AML-193 (cell line): ENCODE data around the gene CNDP1.

Experiments
- DNase-seq, 2 experiments: peaks; one replicate each; lab custom pipeline; 2025; lab: John Stamatoyannopoulos, UW

The CNDP1 gene

DNA sequence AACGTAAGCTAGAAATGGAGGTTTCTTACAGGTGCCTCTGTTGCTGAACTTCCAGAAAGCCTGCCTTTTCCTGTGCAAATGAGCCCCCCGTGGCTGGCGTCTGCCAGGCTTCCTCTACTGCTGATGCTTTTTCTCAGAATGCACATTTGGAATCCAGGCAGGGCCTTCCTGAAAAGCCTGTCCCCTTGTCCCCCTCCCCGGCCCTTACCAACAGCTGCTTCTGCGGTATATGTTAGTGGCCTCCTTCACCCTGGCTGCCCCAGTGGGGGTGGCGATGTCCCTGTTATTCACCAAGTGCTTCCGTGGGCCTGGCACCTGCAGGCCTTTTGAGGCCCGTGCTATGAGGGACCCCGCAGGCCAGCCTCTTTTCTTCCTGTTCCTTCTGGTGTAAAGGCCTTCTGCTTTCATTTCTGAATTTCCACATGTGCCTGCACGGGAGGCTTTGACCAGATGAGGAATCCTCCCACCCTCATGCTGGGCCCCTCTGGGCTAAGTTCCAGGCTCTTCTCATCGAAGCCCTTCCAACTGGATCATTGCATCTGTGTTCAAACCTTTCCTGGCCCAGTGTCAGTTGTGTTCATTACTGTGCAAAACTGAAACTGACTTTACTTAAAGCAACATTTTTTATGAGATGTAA is 27.7 kb upstream of the CNDP1 start:
- no peak for DNase-seq

DNA sequence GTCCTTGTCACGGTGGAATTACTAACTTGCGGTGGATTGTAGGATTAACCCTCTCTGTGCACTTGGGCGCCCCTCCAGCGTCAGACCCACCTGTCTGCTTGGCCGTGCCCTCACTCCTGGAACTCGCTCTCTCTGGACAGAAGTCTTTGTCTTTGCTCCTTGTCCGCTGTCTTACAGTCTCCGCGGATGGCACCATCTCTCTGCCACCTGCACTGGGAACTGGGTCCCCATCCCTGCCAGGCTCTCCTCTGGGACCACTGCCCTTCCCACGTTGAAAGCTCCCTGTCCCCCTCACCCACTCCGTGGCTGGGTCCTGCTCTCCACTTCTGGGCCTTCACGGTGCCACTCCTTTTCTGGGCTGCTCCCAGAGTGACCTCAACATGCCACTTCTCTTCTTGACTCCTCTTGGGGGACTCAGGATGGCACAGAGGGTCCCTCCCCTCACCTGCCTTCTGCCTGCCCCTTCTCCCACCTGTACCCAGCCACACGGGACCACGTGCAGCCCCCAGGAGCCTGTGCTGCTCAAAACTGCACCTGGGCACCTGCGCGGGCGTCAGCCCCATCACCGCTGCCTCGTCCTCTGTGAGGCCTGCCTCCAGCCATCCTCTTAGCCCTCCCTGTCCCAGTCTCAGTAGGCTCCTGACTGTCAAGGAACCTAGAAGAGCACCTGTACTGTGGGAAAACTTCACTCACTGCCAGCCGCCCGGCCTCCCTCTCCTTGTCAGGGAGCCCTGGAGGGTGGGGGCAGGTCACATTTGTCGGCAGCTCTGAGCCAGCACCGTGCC is 27.0 kb upstream of the CNDP1 start:
- no peak for DNase-seq

DNA sequence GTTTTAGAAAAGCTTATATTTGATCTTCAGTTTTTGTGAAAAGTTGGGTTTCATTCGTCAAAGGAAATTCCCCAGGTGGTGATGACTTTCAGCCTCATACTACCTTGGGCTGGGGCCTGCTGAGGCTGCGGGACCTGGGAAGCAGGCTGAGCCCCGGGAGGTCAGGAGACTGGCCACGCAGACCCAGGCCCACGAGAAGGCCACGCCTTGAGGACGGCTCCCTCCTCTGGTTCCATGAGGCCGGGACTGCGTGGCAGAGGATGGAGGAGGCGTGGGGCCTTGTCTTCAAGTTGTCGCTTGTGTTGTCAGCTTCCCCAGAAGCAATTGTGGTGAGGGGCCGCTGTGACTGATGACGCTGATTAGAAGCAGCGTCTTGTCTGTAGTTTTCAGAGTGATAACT is 26.4 kb upstream of the CNDP1 start:
- no peak for DNase-seq

DNA sequence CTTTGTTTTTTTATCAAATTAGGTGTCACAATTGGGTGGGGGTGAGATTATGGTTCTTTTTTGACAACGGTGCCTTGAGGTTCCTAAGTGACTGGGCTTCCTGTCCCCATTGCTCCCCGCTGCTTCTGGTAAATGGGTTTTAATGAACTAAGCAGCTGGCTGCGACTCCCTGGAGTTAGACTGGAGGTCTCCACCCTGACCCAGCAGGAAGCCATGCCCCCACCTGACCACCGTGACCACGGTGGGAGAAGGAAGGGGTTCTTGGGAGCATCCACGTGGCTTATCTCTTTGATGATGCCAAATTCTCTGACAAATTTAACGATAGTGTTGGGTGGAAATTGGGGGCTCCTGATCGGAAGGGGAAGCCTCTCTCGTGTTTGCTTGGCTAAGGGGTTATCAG is 25.9 kb upstream of the CNDP1 start:
- DNase-seq = no peak

DNA sequence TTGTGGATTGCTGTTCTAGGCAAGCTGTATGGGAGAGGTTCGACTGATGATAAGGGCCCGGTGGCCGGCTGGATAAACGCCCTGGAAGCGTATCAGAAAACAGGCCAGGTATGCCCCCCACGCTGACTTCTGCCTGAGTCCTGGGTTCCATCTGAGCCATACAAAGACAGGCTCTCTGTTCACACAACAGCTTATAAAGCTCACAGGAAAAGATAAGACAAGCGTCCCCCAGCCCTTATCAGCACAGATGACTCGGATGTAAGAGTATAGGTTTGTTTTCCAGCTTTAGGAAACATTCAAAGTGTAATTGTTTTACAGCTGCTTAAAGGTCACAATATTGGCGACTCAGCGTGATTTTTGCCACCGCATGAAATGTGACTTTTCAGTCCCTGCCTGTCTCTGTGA is 25.5 kb upstream of the CNDP1 start:
- DNase-seq = no peak

DNA sequence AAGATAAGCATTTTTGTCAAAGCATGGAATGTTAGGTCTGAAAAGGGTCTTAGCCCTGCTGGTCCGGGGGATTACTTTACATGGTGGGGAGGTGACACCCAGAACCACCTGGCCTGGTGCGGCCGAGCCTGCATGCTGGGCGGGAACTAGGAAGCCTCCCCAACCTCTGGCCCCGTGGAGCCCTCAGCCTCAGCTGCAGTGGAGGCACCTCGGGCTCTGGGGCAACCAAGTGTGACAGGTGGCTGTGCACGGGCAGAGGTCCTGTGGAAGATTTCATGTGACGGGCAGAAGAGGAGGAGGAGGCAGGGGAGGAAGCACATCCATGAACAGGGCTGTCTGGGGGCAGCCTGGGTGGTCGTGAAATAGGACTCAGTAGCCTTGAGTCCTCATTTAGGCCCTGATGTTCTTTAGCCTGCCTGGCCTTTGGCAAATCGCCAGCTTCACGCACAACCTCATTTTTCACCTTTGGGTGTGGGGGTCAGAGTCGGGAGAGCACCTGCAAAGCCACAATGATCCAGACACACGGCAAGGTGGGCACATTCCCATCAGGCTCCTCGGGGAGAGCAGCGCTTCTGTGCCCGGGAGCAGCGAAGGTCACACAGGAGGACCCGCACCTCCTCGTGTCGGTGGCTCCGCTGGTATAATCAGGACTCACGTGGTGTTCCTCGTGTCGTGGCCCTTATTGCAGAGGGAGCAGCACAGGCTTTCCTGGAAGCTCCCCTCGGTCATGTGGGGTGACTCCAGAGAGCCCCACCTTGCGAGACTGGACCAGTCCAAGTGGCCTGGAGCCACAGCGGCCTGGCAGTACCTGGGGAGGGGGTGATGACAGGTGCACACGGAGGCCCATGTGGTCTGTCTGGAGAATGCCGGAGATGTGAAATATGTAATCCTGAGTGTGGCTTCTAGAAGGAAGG is 24.2 kb upstream of the CNDP1 start:
- DNase-seq = no peak

DNA sequence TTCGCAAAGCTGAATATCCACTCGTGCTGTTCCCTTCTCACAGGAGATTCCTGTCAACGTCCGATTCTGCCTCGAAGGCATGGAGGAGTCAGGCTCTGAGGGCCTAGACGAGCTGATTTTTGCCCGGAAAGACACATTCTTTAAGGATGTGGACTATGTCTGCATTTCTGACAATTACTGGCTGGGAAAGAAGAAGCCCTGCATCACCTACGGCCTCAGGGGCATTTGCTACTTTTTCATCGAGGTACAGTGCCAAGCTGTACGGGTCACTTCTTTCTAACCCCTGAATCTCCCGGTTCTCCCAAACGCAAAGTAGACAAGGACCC is 23.6 kb upstream of the CNDP1 start:
- no peak for DNase-seq

DNA sequence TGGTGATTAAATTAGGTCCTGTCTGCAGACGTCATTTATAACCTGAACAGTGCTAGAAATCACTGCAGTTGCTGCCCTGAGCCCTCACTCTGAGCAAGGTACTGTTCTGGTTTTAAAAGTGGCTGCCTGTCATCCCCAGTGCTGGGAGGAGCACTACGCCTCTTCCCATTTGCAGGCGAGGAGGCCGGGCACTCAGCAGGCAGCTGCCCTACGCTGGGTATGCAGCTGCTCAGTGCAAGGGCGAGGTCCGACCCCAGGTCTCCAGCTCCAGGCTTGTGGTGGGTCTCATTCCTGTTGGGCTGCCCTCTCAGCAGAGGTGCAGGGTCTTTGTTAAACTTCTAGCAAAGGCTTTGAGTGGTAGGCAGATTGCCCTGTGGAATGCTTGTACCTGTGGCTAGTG is 22.5 kb upstream of the CNDP1 start:
- no peak for DNase-seq

DNA sequence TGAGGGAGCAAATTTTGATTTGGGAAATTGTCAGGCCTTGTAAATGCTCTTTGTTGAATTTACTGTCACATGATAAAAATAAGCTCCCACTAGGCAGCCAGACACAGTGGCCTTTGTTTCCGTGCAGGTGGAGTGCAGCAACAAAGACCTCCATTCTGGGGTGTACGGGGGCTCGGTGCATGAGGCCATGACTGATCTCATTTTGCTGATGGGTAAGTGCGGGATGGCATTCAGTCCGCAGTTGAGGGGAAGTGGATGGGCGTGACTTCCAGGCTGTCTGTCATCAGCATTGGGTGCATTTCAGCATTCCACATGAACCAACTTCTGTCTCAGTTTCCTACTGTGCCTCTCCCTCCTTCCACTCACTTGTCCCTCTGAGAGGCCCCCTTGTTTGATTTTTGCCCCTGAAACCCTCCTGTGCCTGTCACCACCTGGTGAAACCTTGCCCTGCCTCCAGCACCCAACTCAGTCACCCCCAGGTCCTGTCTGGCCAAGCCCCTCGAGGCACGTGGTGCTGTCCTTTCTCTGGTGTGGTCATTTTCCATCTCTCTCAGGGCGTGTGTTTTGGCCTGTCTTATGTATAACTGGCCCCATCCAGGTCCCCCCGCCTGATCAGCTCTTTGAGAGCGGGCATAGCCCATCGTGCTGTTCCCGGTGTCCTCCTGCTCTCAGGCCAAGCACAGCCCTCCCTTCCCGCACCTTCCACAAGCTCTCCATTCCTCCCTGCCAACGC is 21.8 kb upstream of the CNDP1 start:
- DNase-seq = no peak

DNA sequence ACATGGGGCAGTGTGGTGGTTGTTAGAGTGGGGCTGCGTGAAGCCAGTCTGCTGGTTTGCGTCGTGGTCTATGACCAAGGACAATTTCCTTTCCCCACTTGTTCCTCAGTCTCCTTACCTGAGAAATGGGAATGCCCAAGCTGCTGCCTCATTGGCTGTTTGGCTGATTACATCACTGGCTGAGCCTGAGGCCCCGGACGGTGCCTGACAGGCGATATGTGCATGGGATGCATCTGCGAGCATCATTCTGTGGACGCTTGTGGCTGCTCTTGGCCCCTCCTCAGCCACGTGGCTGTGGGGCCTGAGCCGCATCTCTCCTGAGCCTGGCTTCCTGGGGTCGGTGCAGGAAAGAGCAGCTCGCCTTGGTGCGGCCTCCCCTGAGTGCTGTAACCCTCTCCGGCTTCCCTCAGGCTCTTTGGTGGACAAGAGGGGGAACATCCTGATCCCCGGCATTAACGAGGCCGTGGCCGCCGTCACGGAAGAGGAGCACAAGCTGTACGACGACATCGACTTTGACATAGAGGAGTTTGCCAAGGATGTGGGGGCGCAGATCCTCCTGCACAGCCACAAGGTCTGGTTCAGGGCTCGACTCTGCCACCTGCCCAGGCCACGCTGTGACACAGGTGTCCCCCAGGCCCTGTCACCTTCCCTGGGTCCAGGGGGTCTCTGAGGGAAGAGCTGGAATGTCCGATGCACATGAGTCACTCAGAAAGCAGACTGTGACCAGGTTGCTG is 21.0 kb upstream of the CNDP1 start:
- no peak for DNase-seq

DNA sequence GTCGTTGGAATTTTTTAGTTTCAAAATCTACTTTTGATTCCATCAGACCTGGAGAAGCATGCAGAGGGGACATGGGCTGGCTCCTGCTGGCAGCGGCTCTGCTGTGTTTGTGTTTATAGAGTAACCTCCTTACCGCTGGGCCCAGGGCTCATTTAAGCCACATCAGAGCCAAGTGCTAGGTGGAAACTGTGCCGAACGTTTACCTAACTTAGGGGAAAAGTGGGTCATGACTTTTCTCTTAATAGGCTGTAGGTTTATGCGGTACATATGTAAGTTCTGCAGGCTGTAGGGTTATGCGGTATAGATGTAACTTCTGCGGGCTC is 20.5 kb upstream of the CNDP1 start:
- DNase-seq = no peak

DNA sequence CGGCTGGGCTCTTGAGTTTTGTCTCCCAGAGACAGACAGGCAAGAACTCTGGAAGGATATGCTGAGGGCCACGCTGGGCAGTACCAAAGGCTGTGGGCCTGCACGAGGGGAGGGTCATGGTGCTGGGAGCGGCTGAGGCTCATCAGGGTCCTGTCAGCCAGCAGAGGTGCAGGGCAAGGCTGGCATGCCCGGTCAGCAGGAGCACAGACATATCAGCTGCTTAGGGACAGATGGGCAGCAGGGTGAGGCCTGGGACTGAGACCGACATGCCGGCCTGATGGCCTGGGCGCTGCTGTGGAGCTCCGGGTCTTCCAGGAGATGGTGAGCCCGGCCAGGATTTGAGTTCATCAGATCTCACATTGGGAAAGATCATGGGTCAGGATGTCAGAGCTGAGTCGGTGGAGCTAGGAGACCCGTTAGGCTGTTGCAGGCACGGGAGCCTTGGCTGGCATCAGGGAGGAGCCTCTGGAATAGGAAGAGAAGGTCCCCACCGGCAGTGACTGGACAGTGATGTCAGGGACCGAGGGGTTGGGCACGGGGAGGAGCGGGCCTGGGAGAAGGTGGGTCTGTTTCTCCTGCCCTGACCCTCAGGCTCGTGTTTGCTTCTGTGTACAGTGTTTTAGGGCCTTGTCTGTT is 19.3 kb upstream of the CNDP1 start:
- DNase-seq = no peak

DNA sequence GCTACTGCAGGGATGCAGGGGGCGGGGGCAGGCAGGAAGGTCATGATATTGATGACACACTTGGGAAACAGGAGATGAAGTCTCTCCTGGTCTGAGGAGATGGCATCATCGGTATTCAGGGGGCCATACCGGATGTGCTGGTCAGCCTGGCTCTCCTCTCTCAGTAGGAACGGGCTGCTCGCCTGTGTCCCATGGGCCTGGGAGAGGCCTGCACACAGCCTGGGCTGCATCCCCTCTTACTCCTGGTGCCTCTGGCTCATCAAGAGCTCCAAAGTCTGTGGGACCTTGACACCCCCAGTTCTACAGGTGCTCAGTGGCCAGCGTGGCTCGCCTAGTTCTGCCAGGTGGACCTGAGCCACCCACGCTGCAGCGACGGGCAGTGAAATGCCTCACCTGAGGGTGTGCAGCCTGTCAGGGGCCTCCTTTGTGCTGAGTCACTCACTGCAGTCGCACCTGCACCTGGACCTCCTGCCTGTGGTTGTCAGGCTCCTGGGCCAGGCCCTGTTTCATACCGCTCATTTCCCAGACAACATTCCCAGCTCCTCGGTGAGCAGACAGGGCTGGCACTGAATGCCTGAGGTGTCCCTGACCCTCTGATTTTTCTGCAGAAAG is 18.6 kb upstream of the CNDP1 start:
- DNase-seq = no peak

DNA sequence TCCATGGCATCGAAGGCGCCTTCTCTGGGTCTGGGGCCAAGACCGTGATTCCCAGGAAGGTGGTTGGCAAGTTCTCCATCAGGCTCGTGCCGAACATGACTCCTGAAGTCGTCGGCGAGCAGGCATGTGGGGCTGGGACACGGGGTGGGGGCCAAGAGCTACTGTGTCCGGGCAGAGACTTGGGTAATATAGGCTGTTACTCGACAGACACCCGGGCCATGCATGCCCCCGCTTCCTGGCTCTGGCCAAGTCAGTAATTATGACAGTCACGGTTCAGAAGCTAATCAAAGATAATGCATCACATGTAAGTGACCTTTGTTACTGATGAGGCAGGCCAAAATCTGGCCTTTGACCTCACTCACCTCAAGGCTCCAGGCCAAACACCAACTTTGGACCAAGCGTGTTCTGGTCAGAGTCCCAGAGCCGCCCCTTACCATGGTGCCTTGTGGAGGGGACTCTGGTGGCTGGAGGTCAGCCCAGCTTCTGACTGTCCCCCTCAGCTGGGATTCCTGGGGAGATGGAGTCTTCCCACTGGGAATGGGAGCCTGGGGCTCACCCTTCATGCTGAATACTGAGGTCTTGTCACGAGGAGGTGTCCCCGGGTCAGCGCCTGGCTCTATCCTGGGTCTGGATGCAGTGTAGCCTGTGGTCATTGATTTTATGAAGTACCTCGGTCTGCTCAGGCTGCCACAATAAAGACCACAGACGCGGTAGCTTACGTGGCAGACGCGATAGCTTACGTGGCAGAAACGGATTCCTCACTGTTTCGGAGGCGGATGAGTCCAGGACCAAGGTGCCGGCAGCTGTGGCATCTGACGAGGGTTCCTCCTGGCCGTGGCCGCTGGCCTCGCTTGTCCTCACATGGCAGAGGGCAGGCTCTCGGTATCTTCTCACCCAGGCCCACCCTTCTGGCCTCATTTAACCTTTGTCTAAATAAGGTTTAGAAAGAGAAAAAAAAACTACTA is 17.7 kb upstream of the CNDP1 start:
- no peak for DNase-seq

DNA sequence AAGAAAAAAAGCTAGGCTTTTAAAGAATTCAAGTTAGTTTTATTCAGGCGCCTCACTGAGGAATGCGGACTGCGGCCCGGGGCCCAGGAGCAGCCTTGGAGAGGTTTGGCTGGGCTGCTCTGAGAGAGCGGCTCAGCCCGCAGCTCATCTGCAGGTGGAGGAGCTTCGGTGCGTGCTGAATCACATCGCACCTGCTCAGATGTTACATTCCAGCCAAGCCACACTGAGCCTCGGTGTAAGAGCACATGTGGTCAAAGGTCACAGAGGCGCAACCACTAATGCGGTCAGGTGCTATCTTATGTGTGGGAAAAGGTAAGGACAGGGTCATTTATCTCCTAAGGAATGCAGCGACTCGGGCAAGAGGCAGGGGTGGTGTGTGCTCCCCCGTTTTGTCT is 17.1 kb upstream of the CNDP1 start:
- no peak for DNase-seq

DNA sequence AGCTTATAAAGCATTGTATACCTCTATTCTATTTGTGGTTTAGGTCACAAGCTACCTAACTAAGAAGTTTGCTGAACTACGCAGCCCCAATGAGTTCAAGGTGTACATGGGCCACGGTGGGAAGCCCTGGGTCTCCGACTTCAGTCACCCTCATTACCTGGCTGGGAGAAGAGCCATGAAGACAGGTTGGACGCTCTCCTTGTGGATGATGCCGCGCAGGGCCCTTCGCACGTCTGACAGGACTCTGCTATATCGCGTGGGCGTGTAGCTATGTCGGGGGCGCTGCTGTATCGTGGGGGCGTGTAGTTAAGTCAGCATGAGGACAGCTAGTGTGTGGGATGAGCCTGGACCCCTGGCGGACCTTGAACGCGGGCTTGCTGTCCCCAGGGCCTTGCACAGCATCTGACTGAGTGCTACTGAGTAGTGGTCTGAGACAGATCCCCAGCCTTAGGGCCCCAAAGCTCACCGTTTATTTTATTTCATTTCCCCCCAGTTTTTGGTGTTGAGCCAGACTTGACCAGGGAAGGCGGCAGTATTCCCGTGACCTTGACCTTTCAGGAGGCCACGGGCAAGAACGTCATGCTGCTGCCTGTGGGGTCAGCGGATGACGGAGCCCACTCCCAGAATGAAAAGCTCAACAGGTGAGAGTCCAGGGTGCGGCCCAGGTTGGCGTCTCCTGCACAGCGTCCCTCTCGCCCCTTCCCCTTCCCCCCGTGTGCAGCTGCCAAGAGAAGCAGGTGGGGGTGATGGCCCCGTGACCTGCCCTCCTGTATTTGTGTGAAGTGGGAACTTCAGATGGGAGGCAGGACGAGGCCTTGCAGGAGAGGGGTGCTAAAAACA is 15.6 kb upstream of the CNDP1 start:
- no peak for DNase-seq

DNA sequence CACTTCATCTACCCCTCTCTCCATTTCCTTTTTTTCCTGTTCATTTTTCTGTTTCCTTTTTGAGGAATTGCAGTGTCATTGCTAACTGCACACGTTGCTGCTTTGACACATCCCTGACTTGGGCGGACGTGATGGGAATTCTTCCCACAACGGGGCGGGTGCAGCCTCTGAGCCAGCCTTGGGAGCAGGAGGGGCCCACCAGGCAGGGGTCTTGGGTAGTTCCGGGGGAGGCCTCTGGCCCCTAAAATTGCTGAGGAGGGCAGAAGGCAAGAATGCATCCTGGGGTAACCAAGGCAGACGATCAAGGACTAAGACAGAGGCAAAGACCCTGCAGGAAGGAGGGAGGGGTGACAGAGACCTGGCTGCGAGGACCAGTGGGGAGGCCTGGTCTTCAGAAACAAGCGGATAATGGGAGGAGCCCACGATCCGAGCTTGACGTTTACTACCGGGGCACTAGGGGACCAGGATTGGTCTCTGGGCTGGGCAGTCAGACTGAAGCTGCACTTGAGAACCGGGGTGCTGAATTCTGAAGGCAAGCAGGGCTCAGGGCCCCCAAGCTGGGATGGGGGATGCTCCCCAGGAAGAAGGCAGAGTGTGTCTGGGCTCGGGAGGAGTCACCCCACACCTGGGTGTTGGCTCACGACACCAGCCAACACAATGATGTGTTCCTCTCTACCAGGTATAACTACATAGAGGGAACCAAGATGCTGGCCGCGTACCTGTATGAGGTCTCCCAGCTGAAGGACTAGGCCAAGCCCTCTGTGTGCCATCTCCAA is 14.8 kb upstream of the CNDP1 start:
- DNase-seq = no peak
